GM19240 (cell line): ENCODE results near the gene NRG2.

Source experiments
- DNase-seq: peaks from one replicate; pipeline ENCODE4 v3.0.0; 2011; ENCODE audit warnings: low spot score; ENCODE audit not compliant: insufficient read length

Gene NRG2

GRCh38 chr5:139906661-139907060 lies 136.4 kb downstream of the NRG2 start:
- DNase-seq: no peak

DNA sequence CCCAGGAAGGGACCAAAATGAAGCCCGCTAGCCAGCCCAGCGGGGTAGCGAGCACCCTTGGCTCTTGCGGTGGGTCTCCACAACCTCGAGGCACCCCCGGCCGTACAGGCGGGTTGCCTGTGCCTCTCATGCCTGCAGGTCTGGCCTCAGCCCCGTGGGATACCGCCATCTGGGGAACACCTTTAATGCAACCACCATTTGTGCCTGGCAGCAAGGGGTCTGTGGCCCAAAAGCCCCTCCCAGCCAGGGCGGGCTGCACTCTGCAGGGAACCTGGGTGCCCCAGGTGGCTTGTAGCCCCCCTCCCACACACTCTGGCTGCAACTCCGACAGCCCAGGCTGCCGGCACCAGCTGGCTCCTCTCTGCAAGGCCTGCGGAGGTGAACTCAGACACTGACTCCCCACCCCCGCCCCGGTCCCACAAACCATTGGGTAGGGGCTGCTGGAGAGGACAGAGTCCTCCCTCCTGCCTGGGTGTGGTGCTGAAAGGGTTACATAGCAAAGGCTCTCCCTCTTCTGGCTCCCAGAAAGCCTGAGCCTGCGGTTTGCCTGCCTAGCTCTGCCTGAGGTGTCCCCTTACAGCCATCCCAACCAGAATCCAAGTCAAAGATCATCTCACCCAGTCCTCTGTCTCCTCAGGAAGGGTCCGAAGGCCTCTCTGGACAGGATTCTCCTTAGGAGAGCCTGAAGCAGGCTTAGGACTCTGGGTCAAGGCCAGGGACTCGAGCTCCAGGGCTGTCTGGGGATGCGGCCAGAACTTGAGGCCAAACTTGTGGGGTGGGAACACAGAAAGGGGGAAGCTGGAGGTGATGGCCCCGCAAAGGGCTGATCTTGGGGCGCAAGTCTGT lies 138.1 kb downstream of the NRG2 start:
- no peak for DNase-seq

- DNase-seq: no peak
Measured at GRCh38 chr5:139904566-139904815, 138.6 kb downstream of the NRG2 start.

- DNase-seq: peak; percentile 29
Measured at GRCh38 chr5:139903795-139904565, 139.1 kb downstream of the NRG2 start.

GRCh38 chr5:139903450-139903794 lies 139.7 kb downstream of the NRG2 start:
- no peak for DNase-seq

DNA sequence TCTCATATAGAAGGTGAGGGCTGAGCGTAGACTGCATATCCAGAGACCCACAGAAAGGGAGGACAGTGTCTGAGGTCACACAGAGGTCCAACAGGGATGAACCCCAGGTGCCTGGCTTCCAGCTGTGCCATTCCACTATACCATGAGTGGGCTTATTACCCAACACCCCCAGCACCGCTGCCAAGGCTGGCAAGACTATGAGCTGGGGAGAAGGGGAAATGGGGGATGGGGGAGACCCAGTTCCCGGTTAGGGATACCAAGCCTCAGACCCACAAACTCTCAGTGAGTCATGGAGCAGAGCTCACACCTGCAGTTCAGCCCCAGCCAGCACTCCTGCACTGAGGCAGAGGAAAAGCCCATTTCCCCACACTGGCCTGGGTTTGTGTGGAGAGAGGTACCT lies 141.1 kb downstream of the NRG2 start:
- no peak for DNase-seq

GRCh38 chr5:139901251-139901575 lies 141.9 kb downstream of the NRG2 start:
- no peak for DNase-seq

DNA sequence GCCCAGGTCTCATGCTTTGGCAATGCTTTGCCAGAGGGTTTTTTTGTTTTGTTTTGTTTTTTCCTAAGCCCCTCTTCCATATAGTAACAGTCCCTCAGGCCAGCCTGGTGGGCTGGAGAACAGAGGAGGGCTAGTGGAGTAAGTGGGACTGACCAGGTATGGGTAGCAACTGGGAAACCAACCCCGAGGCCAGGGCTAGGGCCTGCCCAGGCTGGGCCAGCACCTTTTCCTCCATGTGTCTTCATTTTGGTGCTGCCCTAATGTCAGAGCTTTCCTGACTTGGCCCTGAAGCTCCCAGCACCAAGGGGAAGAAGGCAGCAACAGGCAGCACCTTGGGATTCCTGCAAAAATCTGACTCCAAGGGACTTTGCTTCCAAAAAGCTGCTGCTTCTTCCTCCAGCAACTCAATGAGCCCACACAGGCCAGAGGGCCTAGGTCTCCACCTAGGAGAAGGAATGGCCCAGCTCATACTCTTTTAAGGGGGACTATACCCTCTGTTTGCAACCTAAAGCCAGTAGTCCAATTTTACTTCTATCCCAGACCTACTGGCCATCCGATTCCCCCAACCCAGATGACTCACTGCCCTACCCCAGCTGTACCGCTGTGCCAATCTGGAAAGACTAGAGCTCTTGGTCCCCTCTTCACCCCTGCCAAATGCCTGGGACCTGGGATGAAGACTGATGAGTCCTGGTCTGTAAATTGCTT lies 142.4 kb downstream of the NRG2 start:
- no peak for DNase-seq

GRCh38 chr5:139898981-139899380 lies 144.1 kb downstream of the NRG2 start:
- DNase-seq: no peak

DNA sequence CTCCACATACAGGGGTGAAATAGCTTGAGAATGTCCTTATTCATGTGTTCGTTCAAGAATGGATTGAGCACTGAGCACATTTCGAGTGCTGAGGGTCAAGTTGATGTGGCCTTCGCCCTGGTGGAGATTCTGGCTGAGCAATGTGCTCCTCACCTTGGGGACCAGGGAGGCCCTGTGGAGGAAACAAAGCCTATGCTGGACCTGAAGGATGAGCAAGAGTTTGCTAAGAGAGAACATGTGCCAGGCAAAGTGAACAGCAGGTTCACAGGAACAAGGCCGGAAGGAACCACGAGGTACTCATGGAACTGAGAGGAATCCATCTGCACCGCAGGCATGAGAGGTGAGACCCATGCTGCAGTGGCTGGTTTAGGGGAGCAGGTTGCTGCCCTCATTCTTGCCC lies 145.1 kb downstream of the NRG2 start:
- no peak for DNase-seq

- DNase-seq: no peak
Measured at GRCh38 chr5:139897342-139897741, 145.8 kb downstream of the NRG2 start.

- DNase-seq: no peak
Measured at GRCh38 chr5:139896718-139897117, 146.4 kb downstream of the NRG2 start.

DNA sequence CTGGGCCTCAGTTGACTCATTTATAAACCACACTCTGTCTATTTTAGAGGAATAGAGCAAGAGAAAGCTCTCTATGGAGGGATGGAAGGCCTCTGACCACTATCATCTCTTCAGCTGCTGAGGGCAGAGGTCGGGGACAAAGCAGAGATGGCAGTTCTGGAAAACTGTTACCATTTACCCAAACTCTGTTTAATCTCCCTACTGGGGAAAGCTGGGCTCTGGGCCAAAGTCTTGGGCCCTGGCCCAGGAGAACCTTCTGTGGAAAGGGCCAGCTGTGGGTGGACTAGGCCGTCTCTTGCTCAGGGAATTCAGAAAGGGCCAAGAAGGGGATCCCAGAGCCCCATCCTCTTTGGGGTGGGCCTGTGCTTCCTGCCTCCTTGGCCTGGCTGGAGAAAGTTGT lies 147.5 kb downstream of the NRG2 start:
- no peak for DNase-seq

DNA sequence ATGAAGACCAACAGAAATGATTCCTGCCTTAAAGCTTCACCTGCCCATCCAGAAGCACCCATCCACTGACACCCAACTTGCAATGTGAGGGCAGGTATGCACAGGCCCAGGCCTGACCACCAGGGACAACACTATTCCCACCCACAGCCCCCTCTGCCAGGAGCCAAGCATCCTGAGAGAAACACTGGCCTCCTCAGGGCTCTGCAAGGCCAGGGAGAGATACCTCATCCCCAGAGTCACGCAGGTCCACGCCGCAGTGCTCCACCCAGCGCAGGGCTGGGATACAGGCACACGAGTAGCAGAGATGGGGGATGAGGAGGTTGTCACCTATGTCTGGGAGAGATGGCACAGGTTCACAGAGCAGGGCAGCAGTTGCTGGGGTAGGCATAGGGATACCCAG lies 148.1 kb downstream of the NRG2 start:
- DNase-seq: no peak

DNA sequence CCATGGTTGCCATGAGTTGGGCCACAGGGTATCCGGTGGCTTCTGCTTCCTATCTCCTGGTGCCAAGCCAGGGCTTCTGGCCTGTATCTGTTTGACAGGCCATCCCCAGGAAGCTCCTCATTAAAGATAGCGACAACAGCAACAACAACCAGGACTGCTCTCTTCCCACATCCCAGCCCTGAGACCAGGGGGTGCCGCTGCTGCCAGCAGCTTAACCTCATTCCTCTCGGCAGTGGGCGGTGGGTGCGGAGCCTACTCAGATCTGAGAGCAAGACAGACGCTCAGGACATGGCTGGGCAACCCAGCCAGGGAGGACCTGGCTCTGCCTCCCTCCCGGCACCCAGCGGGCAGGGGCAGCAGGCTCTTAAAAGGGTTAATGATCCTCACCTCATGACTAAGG lies 149.2 kb downstream of the NRG2 start:
- DNase-seq: no peak

DNA sequence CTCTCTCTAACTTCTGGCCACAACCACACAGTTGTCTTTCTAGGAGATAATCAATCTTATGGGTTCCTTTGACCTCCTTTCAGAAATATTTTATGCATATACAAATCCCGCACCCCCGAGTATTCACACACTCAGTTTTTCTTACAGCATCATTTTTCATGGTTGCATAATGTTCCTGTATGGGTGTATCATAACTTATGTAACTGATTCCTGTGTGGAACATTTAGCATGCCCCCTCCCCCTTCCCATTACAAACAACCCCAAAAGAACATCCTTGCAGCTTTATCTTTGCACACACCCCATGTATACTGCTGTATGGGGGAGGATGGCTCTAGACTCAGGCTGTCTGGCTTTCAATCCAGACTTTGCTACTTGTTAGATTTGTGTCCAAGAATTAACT lies 153.7 kb downstream of the NRG2 start:
- DNase-seq: no peak

DNA sequence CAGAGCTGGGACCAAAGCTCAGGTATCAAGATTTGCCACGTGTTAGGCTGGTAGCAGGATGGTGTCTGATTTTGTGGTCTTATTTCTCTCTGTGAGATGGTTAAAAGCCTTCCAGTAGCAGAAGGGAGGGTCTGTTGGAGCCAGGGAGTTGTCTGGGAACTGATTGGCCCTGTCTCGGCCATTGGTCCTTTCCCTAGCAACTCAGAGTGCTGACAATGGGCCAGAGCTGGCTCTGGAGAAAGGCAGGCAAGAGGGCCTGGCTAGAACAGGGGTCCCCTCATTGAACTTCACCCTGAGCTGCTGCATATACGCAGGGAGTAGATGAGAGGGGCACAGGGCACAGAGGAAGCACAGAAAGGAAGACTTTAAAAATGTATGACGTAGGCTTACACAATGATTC lies 154.7 kb downstream of the NRG2 start:
- DNase-seq: no peak

DNA sequence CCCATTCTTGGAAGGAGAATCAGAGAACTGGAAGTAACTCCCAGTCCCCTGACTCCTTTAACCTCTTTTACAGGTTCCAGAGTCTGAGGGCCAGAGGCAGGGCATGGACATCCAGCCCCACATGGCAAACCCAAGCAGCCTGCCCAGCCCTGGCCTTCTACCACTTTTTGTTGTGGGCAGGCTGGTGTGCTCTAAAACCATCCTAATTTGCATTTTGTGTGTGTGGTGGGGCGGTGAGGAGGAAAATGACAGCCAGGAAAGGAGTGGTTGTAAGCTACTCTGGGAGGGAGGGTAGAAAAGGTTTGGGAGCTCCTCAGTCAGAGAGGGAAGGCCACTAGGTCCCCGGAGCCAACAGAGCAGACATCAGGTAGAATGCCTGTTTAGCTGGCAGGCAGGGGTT lies 156.9 kb downstream of the NRG2 start:
- no peak for DNase-seq

GRCh38 chr5:139885857-139886208 lies 157.3 kb downstream of the NRG2 start:
- DNase-seq: no peak

DNA sequence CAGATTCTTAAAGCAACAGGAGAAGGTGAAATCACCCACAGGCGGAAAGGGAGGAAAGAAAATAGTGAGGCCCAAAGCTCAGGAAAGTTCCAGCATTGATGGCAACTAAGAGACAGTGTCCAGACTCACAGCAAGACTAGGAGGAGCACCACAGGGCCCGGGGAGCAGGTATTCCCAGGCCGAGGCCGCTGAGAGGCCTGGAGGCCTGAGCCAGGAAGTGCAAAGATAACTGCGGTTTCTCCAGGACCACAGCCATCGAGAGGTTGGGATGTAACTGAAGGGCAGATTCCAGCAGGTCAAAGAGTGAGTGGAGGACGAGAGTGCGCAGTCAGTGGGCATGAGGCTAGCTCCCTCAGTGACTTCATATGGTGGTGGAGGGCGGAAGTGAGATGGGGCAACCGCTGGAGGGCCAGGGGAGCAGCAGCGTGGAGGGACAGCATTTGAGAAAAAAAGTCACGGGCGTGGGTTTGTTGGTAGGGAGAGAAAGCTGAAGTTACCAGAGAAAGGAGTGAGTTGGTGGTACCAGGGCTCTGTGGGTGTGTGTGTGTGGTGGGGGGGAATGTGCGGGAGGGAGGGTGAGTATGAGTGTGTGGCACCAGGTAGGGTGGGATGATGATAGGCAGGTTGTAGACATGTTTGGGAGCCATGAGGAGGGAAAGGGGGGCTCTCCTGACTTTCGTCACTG lies 157.8 kb downstream of the NRG2 start:
- DNase-seq: no peak

DNA sequence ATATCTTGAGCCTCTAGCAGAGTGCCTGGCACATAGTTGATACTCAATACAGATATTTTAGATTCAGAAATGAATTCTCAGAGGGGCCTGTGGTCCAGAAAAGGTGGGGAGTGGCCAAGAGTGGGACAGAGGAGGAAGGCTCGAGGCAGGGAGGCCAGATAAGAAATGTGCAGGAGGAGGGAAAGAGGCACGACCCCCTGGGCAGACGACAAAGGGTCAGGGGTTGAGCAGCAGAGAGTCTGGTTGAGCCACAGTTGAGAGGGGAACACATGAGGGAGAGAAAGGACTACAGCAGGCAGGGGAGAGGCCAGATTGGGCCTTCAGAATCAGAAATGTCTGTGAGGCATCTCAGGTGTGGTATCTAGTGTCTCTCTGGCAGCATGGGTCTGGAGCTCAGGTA lies 158.4 kb downstream of the NRG2 start:
- no peak for DNase-seq

- no peak for DNase-seq
Measured at GRCh38 chr5:139884144-139884543, 159.0 kb downstream of the NRG2 start.
